Lower leg skin (tissue), 3 donors: ENCODE data around the gene FBLN1.

Experiments used
- POLR2A ChIP-seq, 2 donors: fragments of 450-650 bp; IDR thresholded peaks; one replicate each; pipeline ENCODE4 v1.6.1; 2016 to 2017; ENCODE audit warnings: antibody characterized with exemption in 2 of 2, mild to moderate bottlenecking in 1 of 2, moderate library complexity in 1 of 2
- TF ChIP-seq, protein P1 (sequence below), 3 donors: fragments of 450-650 bp; IDR thresholded peaks; one replicate each; pipeline ENCODE4 v1.5.1; 2016; ENCODE audit warnings: antibody characterized with exemption in 3 of 3, mild to moderate bottlenecking in 3 of 3, moderate library complexity in 2 of 3

GRCh38 chr22:45537734-45538181, 35.1 kb downstream of the FBLN1 start:
- TF ChIP-seq, protein P1, sequence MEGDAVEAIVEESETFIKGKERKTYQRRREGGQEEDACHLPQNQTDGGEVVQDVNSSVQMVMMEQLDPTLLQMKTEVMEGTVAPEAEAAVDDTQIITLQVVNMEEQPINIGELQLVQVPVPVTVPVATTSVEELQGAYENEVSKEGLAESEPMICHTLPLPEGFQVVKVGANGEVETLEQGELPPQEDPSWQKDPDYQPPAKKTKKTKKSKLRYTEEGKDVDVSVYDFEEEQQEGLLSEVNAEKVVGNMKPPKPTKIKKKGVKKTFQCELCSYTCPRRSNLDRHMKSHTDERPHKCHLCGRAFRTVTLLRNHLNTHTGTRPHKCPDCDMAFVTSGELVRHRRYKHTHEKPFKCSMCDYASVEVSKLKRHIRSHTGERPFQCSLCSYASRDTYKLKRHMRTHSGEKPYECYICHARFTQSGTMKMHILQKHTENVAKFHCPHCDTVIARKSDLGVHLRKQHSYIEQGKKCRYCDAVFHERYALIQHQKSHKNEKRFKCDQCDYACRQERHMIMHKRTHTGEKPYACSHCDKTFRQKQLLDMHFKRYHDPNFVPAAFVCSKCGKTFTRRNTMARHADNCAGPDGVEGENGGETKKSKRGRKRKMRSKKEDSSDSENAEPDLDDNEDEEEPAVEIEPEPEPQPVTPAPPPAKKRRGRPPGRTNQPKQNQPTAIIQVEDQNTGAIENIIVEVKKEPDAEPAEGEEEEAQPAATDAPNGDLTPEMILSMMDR (IDR thresholded peaks at IDR 0.05), result no peak
- TF ChIP-seq POLR2A (IDR thresholded peaks at IDR 0.05), result no peak
